Measurements from ENCODE around the gene NR6A1.

Gene NR6A1

GRCh38 chr9:124628741-124629140 lies 142.4 kb downstream of the NR6A1 start:
- no peak overlapping the region for H3K27ac ChIP-seq
- H3K36me3 ChIP-seq (replicated peaks): no peaks in the 10 kb centered on the region
- no peaks in the 10 kb centered on the region for H3K27me3 ChIP-seq (replicated peaks)
- no peak for TF ChIP-seq CTCF (IDR thresholded peaks at IDR 0.05; ENCODE audit: low read depth, low read length, missing control alignments)
- no peak overlapping the region for H3K4me3 ChIP-seq (ENCODE audit: low read depth, low read length)
- DNase-seq: no peak
- in situ Hi-C loops (cut with HindIII; ENCODE audit: low pct_ligation_motif_present, low sequenced_read_pairs): no loop called here

GRCh38 chr9:124626276-124626675 lies 144.8 kb downstream of the NR6A1 start:
- Histone ChIP-seq H3K4me3 (ENCODE audit: low read depth, low read length) (no peak overlapping the region), H3K27ac (no peak overlapping the region), H3K36me3 (replicated peaks) (no peaks in the 10 kb centered on the region), H3K27me3 (replicated peaks) (no peaks in the 10 kb centered on the region)
- in situ Hi-C loops (cut with HindIII; ENCODE audit: low pct_ligation_motif_present, low sequenced_read_pairs): no loop called here
- DNase-seq: no peak
- no peak for TF ChIP-seq CTCF (IDR thresholded peaks at IDR 0.05; ENCODE audit: low read depth, low read length, missing control alignments)

- H3K36me3 ChIP-seq (replicated peaks): no peaks in the 10 kb centered on the region
- no peaks in the 10 kb centered on the region for H3K27me3 ChIP-seq (replicated peaks)
- no peak for TF ChIP-seq CTCF (IDR thresholded peaks at IDR 0.05; ENCODE audit: low read depth, low read length, missing control alignments)
- no peak overlapping the region for H3K4me3 ChIP-seq (ENCODE audit: low read depth, low read length)
- DNase-seq: no peak
- in situ Hi-C loops (cut with HindIII; ENCODE audit: low pct_ligation_motif_present, low sequenced_read_pairs): no loop called here
- no peak overlapping the region for H3K27ac ChIP-seq
These were observed 146.0 kb downstream of the NR6A1 start for GRCh38 chr9:124625087-124625486.

GRCh38 chr9:124624735-124624992 lies 146.4 kb downstream of the NR6A1 start:
- in situ Hi-C loops (cut with HindIII; ENCODE audit: low pct_ligation_motif_present, low sequenced_read_pairs): no loop called here
- TF ChIP-seq CTCF (IDR thresholded peaks at IDR 0.05; ENCODE audit: low read depth, low read length, missing control alignments): no peak

GRCh38 chr9:124623966-124624734 lies 147.0 kb downstream of the NR6A1 start:
- no peaks in the 10 kb centered on the region for H3K27me3 ChIP-seq (replicated peaks)
- H3K27ac ChIP-seq: no peak overlapping the region
- in situ Hi-C loops (cut with HindIII; ENCODE audit: low pct_ligation_motif_present, low sequenced_read_pairs): no loop called here
- H3K36me3 ChIP-seq (replicated peaks): no peaks in the 10 kb centered on the region
- no peak for TF ChIP-seq CTCF (IDR thresholded peaks at IDR 0.05; ENCODE audit: low read depth, low read length, missing control alignments)
- no peak for DNase-seq
- no peak overlapping the region for H3K4me3 ChIP-seq (ENCODE audit: low read depth, low read length)

More at GRCh38 chr9:124624735-124624992, 146.4 kb downstream of the NR6A1 start:
- Histone ChIP-seq H3K4me3 (ENCODE audit: low read depth, low read length) (no peak overlapping the region), H3K27me3 (replicated peaks) (no peaks in the 10 kb centered on the region), H3K36me3 (replicated peaks) (no peaks in the 10 kb centered on the region), H3K27ac (no peak overlapping the region)
- DNase-seq: no peak

GRCh38 chr9:124622882-124623281 lies 148.2 kb downstream of the NR6A1 start:
- in situ Hi-C loops (cut with HindIII; ENCODE audit: low pct_ligation_motif_present, low sequenced_read_pairs): no loop called here
- Histone ChIP-seq H3K36me3 (replicated peaks) (no peaks in the 10 kb centered on the region), H3K4me3 (ENCODE audit: low read depth, low read length) (no peak overlapping the region), H3K27ac (no peak overlapping the region), H3K27me3 (replicated peaks) (no peaks in the 10 kb centered on the region)
- DNase-seq: no peak
- TF ChIP-seq CTCF (IDR thresholded peaks at IDR 0.05; ENCODE audit: low read depth, low read length, missing control alignments): no peak
